HG02759 (cell line): Measurements from ENCODE around the gene DTNBP1.

Experiments
- ATAC-seq: cut with Tn5 transposase; IDR thresholded peaks from one replicate; pipeline ENCODE4 v1.9.1; 2021; ENCODE audit warnings: mild to moderate bottlenecking, moderate library complexity; ENCODE audit not compliant: unreplicated experiment

The DTNBP1 gene

GRCh38 chr6:15504581-15505350, 158.1 kb downstream of the DTNBP1 start:
- no peak for ATAC-seq

- no peak for ATAC-seq
These were observed 158.8 kb downstream of the DTNBP1 start for GRCh38 chr6:15504040-15504495.

- no peak for ATAC-seq
These were observed 159.5 kb downstream of the DTNBP1 start for GRCh38 chr6:15503346-15503680.

GRCh38 chr6:15502446-15503345, 160.1 kb downstream of the DTNBP1 start:
- no peak for ATAC-seq

- no peak for ATAC-seq
These were observed 160.9 kb downstream of the DTNBP1 start for GRCh38 chr6:15501826-15502445.

- ATAC-seq = no peak
These were observed 161.7 kb downstream of the DTNBP1 start for GRCh38 chr6:15500901-15501825.

GRCh38 chr6:15500078-15500740, 162.6 kb downstream of the DTNBP1 start:
- ATAC-seq = no peak

- ATAC-seq = no peak
These were observed 163.2 kb downstream of the DTNBP1 start for GRCh38 chr6:15499591-15499990.

GRCh38 chr6:15499125-15499524, 163.7 kb downstream of the DTNBP1 start:
- ATAC-seq = no peak

- ATAC-seq = no peak
These were observed 164.2 kb downstream of the DTNBP1 start for GRCh38 chr6:15498640-15499039.

GRCh38 chr6:15496345-15497131, 166.3 kb downstream of the DTNBP1 start:
- ATAC-seq = no peak

GRCh38 chr6:15495375-15495901, 167.4 kb downstream of the DTNBP1 start:
- ATAC-seq = no peak

GRCh38 chr6:15493437-15494168, 169.2 kb downstream of the DTNBP1 start:
- ATAC-seq = no peak

- ATAC-seq = no peak
These were observed 170.9 kb downstream of the DTNBP1 start for GRCh38 chr6:15491986-15492269.

- ATAC-seq = no peak
These were observed 171.4 kb downstream of the DTNBP1 start for GRCh38 chr6:15491255-15491985.

GRCh38 chr6:15490242-15491100, 172.4 kb downstream of the DTNBP1 start:
- ATAC-seq = no peak
